K562 treated with DMSO at 1 percent for 24 hours (cell line): ENCODE data around the gene EIF4G1. TPM values are rescaled to one million over a fixed set of nuclear protein-coding genes. Genes with fewer than 3 reads are reported as not detected.

Experiments used
- total RNA-seq: library from RNA; unstranded; fragments of 300-600 nt; gene quantifications from 2 replicates; pipeline ENCODE4 v1.2.3, GENCODE V29; 2022; ENCODE audit warnings: low read depth; ENCODE audit not compliant: insufficient read depth

Gene EIF4G1
- total RNA-seq, result 223 and 230 TPM in 2 replicates

GRCh38 chr3:184314363-184314699 is at the start of gene EIF4G1:
EIF4G1 (plus strand) TSS chr3:184314606; CDS start chr3:184315797, 1,191 bp downstream.

GRCh38 chr3:184275961-184276910 is 38.2 kb upstream of the EIF4G1 start, which contains the start of gene ECE2:
ECE2 (plus strand) TSS chr3:184276022; CDS start chr3:184276154, 132 bp downstream.

GRCh38 chr3:184298759-184299487 is 15.5 kb upstream of the EIF4G1 start, which contains the start of gene PSMD2:
PSMD2 (plus strand) TSS chr3:184299241; CDS start chr3:184299267, 26 bp downstream.

GRCh38 chr3:184337399-184337714 is 23.0 kb downstream of the EIF4G1 start, which contains the start of gene FAM131A:
FAM131A (plus strand) TSS chr3:184337600; CDS start chr3:184337631, 31 bp downstream.

GRCh38 chr3:184361532-184361931 is 47.1 kb downstream of the EIF4G1 start, which contains the start of the genes CLCN2 and POLR2H:
CLCN2 (minus strand) TSS chr3:184361605; CDS start chr3:184361479, 126 bp downstream.
POLR2H (plus strand) TSS chr3:184361710; CDS start chr3:184363493, 1,783 bp downstream.

GRCh38 chr3:184377882-184378445 is 63.6 kb downstream of the EIF4G1 start, which contains the start of gene THPO:
THPO (minus strand) TSS chr3:184378207; CDS start chr3:184376259, 1,948 bp downstream.

GRCh38 chr3:184379358-184380184 is 65.2 kb downstream of the EIF4G1 start, which contains the start of gene CHRD:
CHRD (plus strand) TSS chr3:184380054; CDS start chr3:184380319, 265 bp downstream.

Other genes starting within 250 kb of the EIF4G1 start
- not detected in 2 replicates for gene HTR3E, start 217.5 kb upstream of the EIF4G1 start, total RNA-seq
- gene EIF2B5, start 179.2 kb upstream of the EIF4G1 start, total RNA-seq, result 54.7 and 56.3 TPM in 2 replicates
- gene DVL3, start 159.2 kb upstream of the EIF4G1 start, total RNA-seq, result 60.4 and 65.5 TPM in 2 replicates
- 632 and 681 TPM in 2 replicates for gene AP2M1, start 139.8 kb upstream of the EIF4G1 start, total RNA-seq
- gene ABCF3, start 128.4 kb upstream of the EIF4G1 start, total RNA-seq, result 47.8 and 56.9 TPM in 2 replicates
- gene VWA5B2, start 85.0 kb upstream of the EIF4G1 start, total RNA-seq, result not detected in 2 replicates
- 77.9 and 79.5 TPM in 2 replicates for gene ALG3, start 65.6 kb upstream of the EIF4G1 start, total RNA-seq
- gene EEF1AKMT4, start 64.9 kb upstream of the EIF4G1 start, total RNA-seq, result 10.4 and 14.7 TPM in 2 replicates
- 0.43 TPM in 1 of 2 replicates, not detected in the other for gene CAMK2N2, start 53.1 kb upstream of the EIF4G1 start, total RNA-seq
- not detected in 2 replicates for gene ECE2, start 38.6 kb upstream of the EIF4G1 start, total RNA-seq
- 448 and 463 TPM in 2 replicates for gene PSMD2, start 15.4 kb upstream of the EIF4G1 start, total RNA-seq
- gene FAM131A, start 23.0 kb downstream of the EIF4G1 start, total RNA-seq, result 22.9 and 24.4 TPM in 2 replicates
- gene CLCN2, start 47.0 kb downstream of the EIF4G1 start, total RNA-seq, result 9.1 and 10.1 TPM in 2 replicates
- 93.4 and 94.2 TPM in 2 replicates for gene POLR2H, start 47.1 kb downstream of the EIF4G1 start, total RNA-seq
- 0.78 and 1.3 TPM in 2 replicates for gene THPO, start 63.6 kb downstream of the EIF4G1 start, total RNA-seq
- 0.43 and 0.71 TPM in 2 replicates for gene CHRD, start 65.4 kb downstream of the EIF4G1 start, total RNA-seq
- not detected in 2 replicates for gene EPHB3, start 247.2 kb downstream of the EIF4G1 start, total RNA-seq